GM12878 (cell line): ENCODE measurements around the gene CSDE1. TPM values are rescaled to one million over a fixed set of nuclear protein-coding genes. Genes with fewer than 3 reads are reported as not detected.

Source experiments
- ATAC-seq: fragments of 200-7000 bp; cut with Tn5 transposase; 3 replicates; pipeline ENCODE4 v1.9.1; 2020; ENCODE audit warnings: mild to moderate bottlenecking, moderate library complexity
- BruUV-seq: library from RNA; stranded (reverse); fragments of 400-500 nt; replicated peaks from 2 replicates; lab custom pipeline; 2021; lab: Mats Ljungman, UMichigan
- CTCF ChIA-PET: fragments of 300-600 bp; sonication (Branson Sonifier 250); formaldehyde crosslinking; extraction: SDS; loops from one replicate; lab custom pipeline; 2021; ENCODE audit warnings: inconsistent platforms; lab: Yijun Ruan, JAX
- POLR2A ChIA-PET: fragments of 350-600 bp; formaldehyde crosslinking; extraction: SDS; loops from one replicate; lab custom pipeline; 2021; ENCODE audit warnings: inconsistent platforms; lab: Charles Lee
- RAD21 ChIA-PET: fragments of 300-600 bp; sonication (Branson Sonifier 250); formaldehyde crosslinking; loops from one replicate; lab custom pipeline; 2023; ENCODE audit warnings: antibody characterized with exemption; ENCODE audit not compliant: unreplicated experiment; lab: Charles Lee
- SMC1A ChIA-PET: fragments of 300-600 bp; sonication (Branson Sonifier 250); formaldehyde crosslinking; loops from one replicate; lab custom pipeline; 2023; ENCODE audit not compliant: unreplicated experiment, uncharacterized antibody; lab: Charles Lee
- DNase-seq: peaks from one replicate; pipeline ENCODE4 v3.0.0-alpha.2; 2011; ENCODE audit warnings: low read depth, low spot score
- FAIRE-seq: peaks from 3 replicates; lab custom pipeline; 2011; peaks lifted over from hg19 to GRCh38; lab: Jason Lieb, UNC
- H2AFZ ChIP-seq: 2 replicates; pipeline ENCODE4 v1.6.0; 2011; ENCODE audit warnings: low read depth, low read length, control low read depth; ENCODE audit not compliant: control insufficient read depth
- H3K27ac ChIP-seq: 2 replicates; pipeline ENCODE4 v1.5.1; 2011; ENCODE audit warnings: control low read depth; ENCODE audit not compliant: control insufficient read depth, insufficient read depth
- H3K27me3 ChIP-seq, 2 experiments: replicated peaks in 1 of 2; 2 replicates each; pipeline versions ENCODE4 v1.6.0 to v1.6.1; 2011; ENCODE audit warnings: low read length in 1 of 2; ENCODE audit not compliant: control insufficient read depth in 2 of 2, insufficient read depth in 2 of 2
- H3K36me3 ChIP-seq, 2 experiments: 2 replicates each; pipeline ENCODE4 v1.5.1; 2011; ENCODE audit warnings: low read length in 1 of 2; ENCODE audit not compliant: control insufficient read depth in 2 of 2, insufficient read depth in 2 of 2
- H3K4me1 ChIP-seq: 2 replicates; pipeline ENCODE4 v1.6.1; 2011; ENCODE audit warnings: mild to moderate bottlenecking, low read length, moderate library complexity, mixed read lengths; ENCODE audit not compliant: control insufficient read depth, insufficient read depth
- H3K4me2 ChIP-seq: 2 replicates; pipeline ENCODE4 v1.6.0; 2011; ENCODE audit warnings: control low read depth; ENCODE audit not compliant: control insufficient read depth, insufficient read depth
- H3K4me3 ChIP-seq: fragments of 200-600 bp; sonication (generic); 2 replicates; pipeline ENCODE4 v1.5.1; 2016
- H3K79me2 ChIP-seq: 2 replicates; pipeline ENCODE4 v1.6.0; 2011; ENCODE audit warnings: low read length; ENCODE audit not compliant: control insufficient read depth, insufficient read depth
- H3K9ac ChIP-seq: 2 replicates; pipeline ENCODE4 v1.8.0; 2011; ENCODE audit warnings: low read length, control low read depth, mixed read lengths; ENCODE audit not compliant: control insufficient read depth, insufficient read depth
- H3K9me3 ChIP-seq: replicated peaks from 3 replicates; pipeline ENCODE4 v1.5.1; 2011; ENCODE audit warnings: mild to moderate bottlenecking, low read length; ENCODE audit not compliant: control insufficient read depth, insufficient read depth
- H4K20me1 ChIP-seq: 2 replicates; pipeline ENCODE4 v1.6.0; 2011; ENCODE audit not compliant: control insufficient read depth, insufficient read depth
- ATF7 ChIP-seq: fragments of 450-650 bp; IDR thresholded peaks from 2 replicates; pipeline ENCODE4 v1.6.1; 2016; ENCODE audit warnings: low read depth, mild to moderate bottlenecking
- BHLHE40 ChIP-seq, 2 experiments: fragments of 450-650 bp in 1 of 2; IDR thresholded peaks; 2 replicates each; pipeline ENCODE4 v1.6.1; 2011 to 2017; ENCODE audit warnings: low read depth in 2 of 2, borderline replicate concordance in 1 of 2, improper control_type of control experiment in 1 of 2, low read length in 1 of 2, mild to moderate bottlenecking in 1 of 2
- CBX5 ChIP-seq: sonication (generic); IDR thresholded peaks from 2 replicates; pipeline ENCODE4 v1.6.1; 2016; ENCODE audit warnings: low read depth, moderate library complexity, mild to moderate bottlenecking, inconsistent platforms
- CEBPB ChIP-seq, 2 experiments: fragments of 150-350 bp in 1 of 2; IDR thresholded peaks; 2 replicates each; pipeline ENCODE4 v1.6.1; 2012 to 2014; ENCODE audit warnings: low read depth in 2 of 2, low read length in 2 of 2, borderline replicate concordance in 1 of 2, inconsistent platforms in 1 of 2
- CTCF ChIP-seq, 3 experiments: IDR thresholded peaks in 2 of 3; conservative IDR thresholded peaks in 1 of 3; 2 replicates each; pipeline ENCODE4 v1.5.1; 2011; ENCODE audit warnings: low read depth in 3 of 3, low read length in 3 of 3, mild to moderate bottlenecking in 3 of 3, control low read depth in 2 of 3, moderate library complexity in 2 of 3, inconsistent platforms in 1 of 3, mixed read lengths in 1 of 3; ENCODE audit not compliant: control insufficient read depth in 2 of 3, insufficient read depth in 1 of 3; ENCODE audit errors: extremely low read depth in 1 of 3
- NKRF ChIP-seq: fragments of 450-650 bp; conservative IDR thresholded peaks from 2 replicates; pipeline ENCODE4 v1.6.1; 2017; ENCODE audit warnings: mild to moderate bottlenecking, moderate library complexity
- RFX5 ChIP-seq: IDR thresholded peaks from 2 replicates; pipeline ENCODE4 v1.6.1; 2011; ENCODE audit warnings: low read depth, low read length, improper control_type of control experiment
- SPI1 ChIP-seq: IDR thresholded peaks from 2 replicates; pipeline ENCODE4 v1.6.1; 2011; ENCODE audit warnings: low read depth, mild to moderate bottlenecking, low read length, moderate library complexity, borderline replicate concordance; ENCODE audit not compliant: insufficient read depth
- TCF12 ChIP-seq: IDR thresholded peaks from 2 replicates; pipeline ENCODE4 v1.6.1; 2011; ENCODE audit warnings: low read depth, mild to moderate bottlenecking, low read length
- WGBS: methylation state at CpG from one replicate; pipeline ENCODE4 v1.1.6; 2016; ENCODE audit warnings: low lambda C conversion rate; ENCODE audit not compliant: insufficient replicate concordance, insufficient coverage; ENCODE audit errors: missing lambda C conversion rate; 5-methylcytosine and 5-hydroxymethylcytosine counted together
- in situ Hi-C: fragments of 300-500 bp; cut with MboI; formaldehyde crosslinking; loops from 9 replicates; pipeline ENCODE4 v1.14.3; 2018; ENCODE audit warnings: mixed read lengths
- intact Hi-C: fragments of 100-400 bp; cut with micrococcal nuclease; formaldehyde crosslinking; loops from one replicate; pipeline ENCODE4 v1.14.2; 2022; ENCODE audit not compliant: unreplicated experiment
- polyA plus RNA-seq, 11 experiments: library from polyadenylated mRNA; depleted of rRNA in 4 of 11; unstranded in 6 of 11; stranded (reverse) in 5 of 11; fragments of >200 nt; fragmentation: Nextera tagmentation in 4 of 11; fragmentation: Illumina TruSeq in 1 of 11; extraction: Ambion mirVana in 4 of 11; extraction: Trizol in 1 of 11; gene quantifications; 1 replicate in 1 of 11; 2 replicates in 10 of 11; pipeline versions ENCODE4 v1.2.1 to v1.2.3, GENCODE V29; 2011 to 2016; ENCODE audit warnings: inconsistent platforms in 2 of 11, missing spikeins in 2 of 11, low read depth in 1 of 11
- total RNA-seq, 4 experiments: library from RNA; depleted of rRNA in 3 of 4; stranded (reverse); fragments of >200 nt in 3 of 4; fragmentation: Illumina TruSeq in 1 of 4; extraction: Trizol in 1 of 4; gene quantifications; 2 replicates each; pipeline versions ENCODE4 v1.2.1 to v1.2.3, GENCODE V29; 2013 to 2021
- TF ChIP-seq, protein P1 (sequence below): fragments of 450-650 bp; IDR thresholded peaks from 2 replicates; pipeline ENCODE4 v1.6.1; 2017; ENCODE audit warnings: low read depth, mild to moderate bottlenecking, moderate library complexity

Gene CSDE1
- total and polyA plus RNA-seq, 10 of the 15 experiments (the other 5 are each of a cell fraction or from before 2014, with no cell fraction given): 130 to 390 (median 246) TPM

DNA sequence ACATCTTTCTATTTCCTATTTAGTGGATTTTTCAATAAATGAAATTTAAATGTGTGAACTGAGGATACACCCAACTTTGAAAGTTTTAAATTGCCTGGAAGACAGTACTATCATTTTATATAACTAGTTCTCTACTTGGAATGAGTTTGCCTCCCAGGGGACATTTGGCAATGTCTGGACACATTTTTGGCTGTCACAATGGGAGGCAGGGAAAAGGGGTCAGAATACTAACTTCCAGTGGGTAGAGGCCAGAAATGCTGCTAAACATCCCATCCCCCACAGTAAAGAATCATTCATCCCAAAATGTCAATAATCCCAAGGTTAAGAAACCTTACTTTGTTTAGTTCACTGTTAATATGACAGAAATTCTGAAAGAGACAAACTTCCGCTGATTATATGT, 28.0 kb downstream of the CSDE1 start:
- H3K27me3 ChIP-seq: no peaks in the 10 kb centered on the region
- in situ Hi-C loops: loop anchor here (25.0 kb wide), 1 partner anchor 1767 kb away; the partner anchor contains the start of gene SLC16A1
- no peak overlapping the region for H3K4me3 ChIP-seq
- intact Hi-C loops: no loop called here
- RAD21 ChIA-PET: no interaction called here
- FAIRE-seq (no peak), DNase-seq (no peak), ATAC-seq (no peak)
- POLR2A ChIA-PET: no interaction called here
- no peak overlapping the region for H3K4me2 ChIP-seq
- TF ChIP-seq, protein P1, sequence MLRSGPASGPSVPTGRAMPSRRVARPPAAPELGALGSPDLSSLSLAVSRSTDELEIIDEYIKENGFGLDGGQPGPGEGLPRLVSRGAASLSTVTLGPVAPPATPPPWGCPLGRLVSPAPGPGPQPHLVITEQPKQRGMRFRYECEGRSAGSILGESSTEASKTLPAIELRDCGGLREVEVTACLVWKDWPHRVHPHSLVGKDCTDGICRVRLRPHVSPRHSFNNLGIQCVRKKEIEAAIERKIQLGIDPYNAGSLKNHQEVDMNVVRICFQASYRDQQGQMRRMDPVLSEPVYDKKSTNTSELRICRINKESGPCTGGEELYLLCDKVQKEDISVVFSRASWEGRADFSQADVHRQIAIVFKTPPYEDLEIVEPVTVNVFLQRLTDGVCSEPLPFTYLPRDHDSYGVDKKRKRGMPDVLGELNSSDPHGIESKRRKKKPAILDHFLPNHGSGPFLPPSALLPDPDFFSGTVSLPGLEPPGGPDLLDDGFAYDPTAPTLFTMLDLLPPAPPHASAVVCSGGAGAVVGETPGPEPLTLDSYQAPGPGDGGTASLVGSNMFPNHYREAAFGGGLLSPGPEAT: no peak
- TF ChIP-seq CEBPB (IDR thresholded peaks at IDR 0.05; ENCODE audit: borderline replicate concordance in 1 of 2, low read depth in 2 of 2, low read length in 2 of 2) (no peak), SPI1 (no peak)
- H3K79me2 ChIP-seq: no peaks in the 10 kb centered on the region
- H4K20me1 ChIP-seq: no peaks in the 10 kb centered on the region
- H3K4me1 ChIP-seq: no peaks in the 10 kb centered on the region
- CTCF ChIA-PET: interaction anchor here (2.6 kb wide), 1 partner anchor 16 kb away, joined by 7 read pairs; no protein-coding TSS in a partner anchor
- no peaks in the 10 kb centered on the region for H3K9me3 ChIP-seq
- SMC1A ChIA-PET: interaction anchor here (1.2 kb wide), 1 partner anchor 15 kb away, joined by 3 read pairs; no protein-coding TSS in a partner anchor
- TSS peak; percentile 20 for BruUV-seq
- H2AFZ ChIP-seq: no peak overlapping the region
- H3K9ac ChIP-seq: no peak overlapping the region
- WGBS: 96% methylated on average over 1 of the region's 1 CpG
- H3K27ac ChIP-seq: no peak overlapping the region
- peaks cover 8 to 54% of the 10 kb centered on the region in 2 experiments for H3K36me3 ChIP-seq

GRCh38 chr1:114728553-114728952, 29.2 kb downstream of the CSDE1 start:
- ATAC-seq (no peak), FAIRE-seq (no peak), DNase-seq (no peak)
- ChIA-PET CTCF (interaction anchor here (1.4 to 2.6 kb wide), 2 partner anchors 9 to 15 kb away, joined by 3 to 7 read pairs; no protein-coding TSS in a partner anchor), POLR2A (no interaction called here), RAD21 (no interaction called here), SMC1A (interaction anchor here (0.7 to 1.0 kb wide), 2 partner anchors 13 to 27 kb away, joined by 3 read pairs; no protein-coding TSS in a partner anchor)
- no peak overlapping the region for H3K9ac ChIP-seq
- in situ Hi-C loops (loop anchor here (25.0 kb wide), 1 partner anchor 1766 kb away; the partner anchor contains the start of gene SLC16A1), intact Hi-C loops (no loop called here)
- no peaks in the 10 kb centered on the region for H4K20me1 ChIP-seq
- no peak overlapping the region for H3K4me2 ChIP-seq
- whole genome bisulfite sequencing: 66% methylated on average over 2 of the region's 2 CpGs
- H3K36me3 ChIP-seq: peaks cover 8 to 51% of the 10 kb centered on the region in 2 experiments
- no peak overlapping the region for H2AFZ ChIP-seq
- no peaks in the 10 kb centered on the region for H3K79me2 ChIP-seq
- no peak overlapping the region for H3K27ac ChIP-seq
- no TSS peak for BruUV-seq
- no peaks in the 10 kb centered on the region for H3K9me3 ChIP-seq
- no peaks in the 10 kb centered on the region for H3K4me1 ChIP-seq
- no peak overlapping the region for H3K4me3 ChIP-seq
- no peaks in the 10 kb centered on the region for H3K27me3 ChIP-seq
- TF ChIP-seq ATF7: no peak
- TF ChIP-seq CTCF (IDR thresholded peaks at IDR 0.05 in 2 of 3, conservative IDR thresholded peaks at IDR 0.05 in 1 of 3; ENCODE audit: control insufficient read depth in 2 of 3, extremely low read depth in 1 of 3, insufficient read depth in 1 of 3, low read depth in 3 of 3, low read length in 3 of 3): no peak
- no peak for TF ChIP-seq NKRF
- TF ChIP-seq TCF12: no peak
- no peak for TF ChIP-seq BHLHE40 (IDR thresholded peaks at IDR 0.05; ENCODE audit: borderline replicate concordance in 1 of 2, low read depth in 2 of 2, low read length in 1 of 2)
- TF ChIP-seq RFX5: no peak
- TF ChIP-seq CBX5: no peak
